GM12873 (cell line): Measurements from ENCODE around the gene CABP1.

Experiments
- CTCF ChIP-seq: IDR thresholded peaks from 2 replicates; pipeline ENCODE4 v1.5.1; 2012; ENCODE audit warnings: low read depth, mild to moderate bottlenecking, moderate library complexity, low read length, control low read depth; ENCODE audit not compliant: insufficient read depth; ENCODE audit errors: missing control alignments

The CABP1 gene

GRCh38 chr12:120687578-120688289 is 47.3 kb downstream of the CABP1 start:
- TF ChIP-seq CTCF, result no peak

GRCh38 chr12:120688527-120689071 is 48.2 kb downstream of the CABP1 start:
- TF ChIP-seq CTCF, result no peak

- peak; percentile 1 for TF ChIP-seq CTCF
Observed at GRCh38 chr12:120689397-120690082, 49.1 kb downstream of the CABP1 start.

GRCh38 chr12:120690083-120690450 is 49.6 kb downstream of the CABP1 start:
- no peak for TF ChIP-seq CTCF

GRCh38 chr12:120690978-120691377 is 50.6 kb downstream of the CABP1 start:
- no peak for TF ChIP-seq CTCF

- TF ChIP-seq CTCF, result no peak
Observed at GRCh38 chr12:120692524-120693033, 52.2 kb downstream of the CABP1 start.

- no peak for TF ChIP-seq CTCF
Observed at GRCh38 chr12:120693848-120694247, 53.4 kb downstream of the CABP1 start.
